HepG2 (cell line): ENCODE data around the gene CDT1. TPM values are rescaled to one million over a fixed set of nuclear protein-coding genes. Genes with fewer than 3 reads are reported as not detected.
A peak's percentile ranks its signal among the peaks of the same experiment; 100 is the strongest.

Source experiments
- AHDC1 ChIP-seq: sonication (generic); formaldehyde crosslinking; IDR thresholded peaks from 2 replicates; pipeline ENCODE4 v1.5.1; 2020; ENCODE audit warnings: mild to moderate bottlenecking, missing genetic modification reagents, borderline replicate concordance
- BATF2 ChIP-seq: sonication (generic); formaldehyde crosslinking; IDR thresholded peaks from 2 replicates; pipeline ENCODE4 v1.8.0; 2022; ENCODE audit warnings: mild to moderate bottlenecking, missing genetic modification reagents, moderate library complexity
- E2F1 ChIP-seq: sonication (generic); formaldehyde crosslinking; IDR thresholded peaks from 2 replicates; pipeline ENCODE4 v1.5.0; 2020; ENCODE audit warnings: missing genetic modification reagents
- FOXJ3 ChIP-seq: sonication (generic); formaldehyde crosslinking; IDR thresholded peaks from 2 replicates; pipeline ENCODE4 v1.4.0; 2020; ENCODE audit warnings: missing genetic modification reagents, mild to moderate bottlenecking, borderline replicate concordance
- HES4 ChIP-seq: sonication (generic); formaldehyde crosslinking; IDR thresholded peaks from 2 replicates; pipeline ENCODE4 v1.9.0; 2021; ENCODE audit warnings: mild to moderate bottlenecking, missing genetic modification reagents, borderline replicate concordance
- MED1 ChIP-seq: sonication (generic); formaldehyde crosslinking; IDR thresholded peaks from 2 replicates; pipeline ENCODE4 v1.4.0; 2020; ENCODE audit warnings: missing genetic modification reagents
- PHF21A ChIP-seq: sonication (generic); formaldehyde crosslinking; IDR thresholded peaks from 2 replicates; pipeline ENCODE4 v1.5.0; 2020; ENCODE audit warnings: mild to moderate bottlenecking, missing genetic modification reagents
- PRDM10 ChIP-seq: sonication (generic); formaldehyde crosslinking; IDR thresholded peaks from 2 replicates; pipeline ENCODE4 v1.4.0; 2020; ENCODE audit warnings: low read depth, missing genetic modification reagents
- SCMH1 ChIP-seq: sonication (generic); formaldehyde crosslinking; IDR thresholded peaks from 2 replicates; pipeline ENCODE4 v1.9.0; 2021; ENCODE audit warnings: missing genetic modification reagents, mild to moderate bottlenecking, borderline replicate concordance
- TEF ChIP-seq: sonication (generic); formaldehyde crosslinking; IDR thresholded peaks from 2 replicates; pipeline ENCODE4 v1.5.0; 2020; ENCODE audit warnings: missing genetic modification reagents
- YEATS4 ChIP-seq: sonication (generic); formaldehyde crosslinking; IDR thresholded peaks from 2 replicates; pipeline ENCODE4 v1.4.0; 2020; ENCODE audit warnings: missing genetic modification reagents, borderline replicate concordance
- ZFP36 ChIP-seq: fragments of 150-350 bp; IDR thresholded peaks from 2 replicates; pipeline ENCODE4 v1.6.1; 2018; ENCODE audit warnings: borderline replicate concordance, low read length, low read depth; ENCODE audit not compliant: partially characterized antibody
- ZNF3 ChIP-seq: IDR thresholded peaks from 2 replicates; pipeline ENCODE4 v1.7.0; 2017; ENCODE audit warnings: inconsistent platforms
- ZNF354B ChIP-seq: sonication (generic); formaldehyde crosslinking; IDR thresholded peaks from 2 replicates; pipeline ENCODE4 v1.8.0; 2022; ENCODE audit warnings: mild to moderate bottlenecking, missing genetic modification reagents
- ZNF629 ChIP-seq: sonication (generic); formaldehyde crosslinking; conservative IDR thresholded peaks from 2 replicates; pipeline ENCODE4 v1.5.0; 2020; ENCODE audit warnings: missing genetic modification reagents
- ZNF879 ChIP-seq: sonication (generic); formaldehyde crosslinking; IDR thresholded peaks from 2 replicates; pipeline ENCODE4 v1.8.1; 2023; ENCODE audit warnings: missing genetic modification reagents
- polyA plus RNA-seq, 8 experiments: library from polyadenylated mRNA; depleted of rRNA in 3 of 8; stranded (reverse) in 7 of 8; unstranded in 1 of 8; fragments of >200 nt; fragmentation: Illumina TruSeq in 4 of 8; extraction: Trizol in 4 of 8; gene quantifications; 2 replicates each; pipeline versions ENCODE4 v1.2.1 to v1.2.3, GENCODE V29; 2011 to 2016; ENCODE audit warnings: low read depth in 4 of 8, missing spikeins in 1 of 8, mixed read lengths in 1 of 8; ENCODE audit not compliant: insufficient read depth in 1 of 8
- total RNA-seq, 5 experiments: library from RNA; depleted of rRNA; stranded (reverse); fragments of >200 nt; fragmentation: Illumina TruSeq; extraction: Trizol; gene quantifications; 2 replicates each; pipeline ENCODE4 v1.2.3, GENCODE V29; 2016; ENCODE audit warnings: low read depth in 1 of 5

Gene CDT1
- total and polyA plus RNA-seq, 2 of the 13 experiments (the other 11 are each of a cell fraction or from before 2014, with no cell fraction given): 23.1 to 23.8 TPM

- TF ChIP-seq AHDC1 (CRISPR knock-in tag): peak; percentile 36; the same call in 1 of the 2 replicates
- TF ChIP-seq PHF21A: peak; percentile 97
- TF ChIP-seq YEATS4 (CRISPR knock-in tag): no peak; the same call in 1 of the 2 replicates
- TF ChIP-seq ZFP36: no peak
- TF ChIP-seq FOXJ3: peak; percentile 96
- TF ChIP-seq ZNF354B (CRISPR knock-in tag): no peak
- TF ChIP-seq PRDM10 (CRISPR knock-in tag): peak; percentile 95
- no peak for TF ChIP-seq HES4 (CRISPR knock-in tag)
- TF ChIP-seq ZNF879 (CRISPR knock-in tag): no peak
- TF ChIP-seq ZNF629 (CRISPR knock-in tag): no peak; the same call in 1 of the 2 replicates
- no peak for TF ChIP-seq TEF
- no peak for TF ChIP-seq ZNF3 (CRISPR knock-in tag)
- TF ChIP-seq E2F1 (CRISPR knock-in tag): no peak
- no peak for TF ChIP-seq SCMH1 (CRISPR knock-in tag)
- TF ChIP-seq BATF2 (CRISPR knock-in tag): no peak
- peak; percentile 89 for TF ChIP-seq MED1 (CRISPR knock-in tag)
Observed at GRCh38 chr16:88763502-88764053, 40.0 kb upstream of the CDT1 start (continued).
